ENCODE results near the gene PARP9. TPM values are rescaled to one million over a fixed set of nuclear protein-coding genes. Genes with fewer than 3 reads are reported as not detected.
A peak's percentile ranks its signal among the peaks of the same experiment; 100 is the strongest.

PARP9 gene
- total RNA-seq, 4 donors from 2014 or later, result 8.3 to 13.1 (median 11.2) TPM

DNA sequence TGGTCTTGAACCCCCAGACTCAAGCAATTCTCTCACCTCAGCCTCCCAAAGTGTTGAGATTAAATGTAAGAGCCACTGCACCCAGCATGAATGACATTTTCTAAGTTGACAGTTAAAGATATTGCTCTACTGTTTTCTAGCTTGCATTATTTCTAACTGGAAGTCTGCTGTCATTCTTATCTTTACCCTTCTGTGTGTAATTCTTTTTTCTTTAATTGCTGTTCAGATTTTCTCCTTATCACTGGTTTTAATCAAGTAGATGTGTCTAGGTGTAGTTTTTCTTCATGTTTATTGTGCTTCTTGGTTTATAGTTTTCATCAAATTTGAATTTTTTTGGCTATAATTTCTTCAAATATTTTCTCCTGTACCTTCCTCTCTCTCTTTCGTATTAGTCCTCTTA, 18.3 kb upstream of the PARP9 start:
- H3K4me3 ChIP-seq, result no peak overlapping the region
- no peaks in the 10 kb centered on the region for H3K36me3 ChIP-seq
- peaks cover 4% of the 10 kb centered on the region for H3K4me1 ChIP-seq
- H3K27ac ChIP-seq, result no peak overlapping the region
- peaks cover 20% of the 10 kb centered on the region for H3K9me3 ChIP-seq
- H3K27me3 ChIP-seq, result no peaks in the 10 kb centered on the region
- TF ChIP-seq POLR2A (IDR thresholded peaks at IDR 0.05) (no peak), EP300 (IDR thresholded peaks at IDR 0.05) (no peak), POLR2AphosphoS5 (IDR thresholded peaks at IDR 0.05) (no peak)
- TF ChIP-seq, protein P1, sequence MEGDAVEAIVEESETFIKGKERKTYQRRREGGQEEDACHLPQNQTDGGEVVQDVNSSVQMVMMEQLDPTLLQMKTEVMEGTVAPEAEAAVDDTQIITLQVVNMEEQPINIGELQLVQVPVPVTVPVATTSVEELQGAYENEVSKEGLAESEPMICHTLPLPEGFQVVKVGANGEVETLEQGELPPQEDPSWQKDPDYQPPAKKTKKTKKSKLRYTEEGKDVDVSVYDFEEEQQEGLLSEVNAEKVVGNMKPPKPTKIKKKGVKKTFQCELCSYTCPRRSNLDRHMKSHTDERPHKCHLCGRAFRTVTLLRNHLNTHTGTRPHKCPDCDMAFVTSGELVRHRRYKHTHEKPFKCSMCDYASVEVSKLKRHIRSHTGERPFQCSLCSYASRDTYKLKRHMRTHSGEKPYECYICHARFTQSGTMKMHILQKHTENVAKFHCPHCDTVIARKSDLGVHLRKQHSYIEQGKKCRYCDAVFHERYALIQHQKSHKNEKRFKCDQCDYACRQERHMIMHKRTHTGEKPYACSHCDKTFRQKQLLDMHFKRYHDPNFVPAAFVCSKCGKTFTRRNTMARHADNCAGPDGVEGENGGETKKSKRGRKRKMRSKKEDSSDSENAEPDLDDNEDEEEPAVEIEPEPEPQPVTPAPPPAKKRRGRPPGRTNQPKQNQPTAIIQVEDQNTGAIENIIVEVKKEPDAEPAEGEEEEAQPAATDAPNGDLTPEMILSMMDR (IDR thresholded peaks at IDR 0.05), result no peak
- no peak for DNase-seq (ENCODE audit: low spot score in 2 of 2)
- WGBS, result 96% methylated on average over 1 of the region's 1 CpG

DNA sequence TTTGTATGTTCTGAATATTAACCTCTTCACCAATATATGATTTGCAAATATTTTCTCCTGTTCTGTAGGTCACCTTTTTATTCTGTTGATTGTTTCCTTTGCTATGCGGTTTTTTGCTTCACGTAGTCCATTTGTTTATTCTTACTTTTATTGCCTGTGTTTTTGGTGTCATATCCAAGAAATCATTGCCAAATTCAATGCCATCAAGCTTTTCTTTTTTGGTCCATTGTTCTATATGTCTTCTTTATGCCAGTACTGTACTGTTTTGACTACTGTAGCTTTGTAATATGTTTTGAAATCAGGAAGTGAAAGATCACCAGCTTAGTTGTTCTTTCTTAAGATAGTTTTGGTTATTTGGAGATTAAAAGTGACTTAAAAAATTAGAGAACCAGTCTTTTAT, 17.5 kb upstream of the PARP9 start:
- no peak overlapping the region for H3K27ac ChIP-seq
- H3K36me3 ChIP-seq, result no peaks in the 10 kb centered on the region
- DNase-seq (ENCODE audit: low spot score in 2 of 2), result no peak
- H3K9me3 ChIP-seq, result peaks cover 20% of the 10 kb centered on the region
- WGBS, result 98% methylated on average over 2 of the region's 2 CpGs
- H3K4me1 ChIP-seq, result peaks cover 6% of the 10 kb centered on the region
- H3K27me3 ChIP-seq, result no peaks in the 10 kb centered on the region
- TF ChIP-seq POLR2AphosphoS5 (IDR thresholded peaks at IDR 0.05), result no peak
- TF ChIP-seq, protein P1 (IDR thresholded peaks at IDR 0.05), result no peak
- no peak for TF ChIP-seq POLR2A (IDR thresholded peaks at IDR 0.05)
- TF ChIP-seq EP300 (IDR thresholded peaks at IDR 0.05), result no peak
- H3K4me3 ChIP-seq, result no peak overlapping the region

DNA sequence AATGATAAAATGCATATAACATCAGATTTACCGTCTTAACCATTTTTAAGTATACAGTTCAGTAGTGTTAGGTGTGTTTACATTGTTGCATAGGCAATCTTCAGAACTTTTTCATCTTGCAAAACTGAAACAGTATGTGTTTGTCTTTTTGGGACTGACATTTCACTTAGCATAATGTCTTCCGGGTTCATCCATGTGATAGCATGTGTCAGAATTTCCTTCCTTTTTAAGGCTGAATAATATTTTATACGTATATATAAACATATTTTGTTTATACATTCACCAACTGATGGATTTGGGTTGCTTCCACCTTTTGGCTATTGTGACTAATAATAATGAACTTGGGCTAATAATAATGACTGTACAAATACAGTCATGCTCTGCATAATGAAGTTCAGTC, 16.4 kb upstream of the PARP9 start:
- peaks cover 6% of the 10 kb centered on the region for H3K4me1 ChIP-seq
- TF ChIP-seq EP300 (IDR thresholded peaks at IDR 0.05), result no peak
- TF ChIP-seq, protein P1 (IDR thresholded peaks at IDR 0.05), result no peak
- no peak for TF ChIP-seq POLR2AphosphoS5 (IDR thresholded peaks at IDR 0.05)
- no peak for TF ChIP-seq POLR2A (IDR thresholded peaks at IDR 0.05)
- DNase-seq (ENCODE audit: low spot score in 2 of 2), result no peak
- 81% methylated on average over 3 of the region's 3 CpGs for WGBS
- no peak overlapping the region for H3K4me3 ChIP-seq
- peaks cover 20% of the 10 kb centered on the region for H3K9me3 ChIP-seq
- H3K27me3 ChIP-seq, result no peaks in the 10 kb centered on the region
- no peaks in the 10 kb centered on the region for H3K36me3 ChIP-seq
- no peak overlapping the region for H3K27ac ChIP-seq

DNA sequence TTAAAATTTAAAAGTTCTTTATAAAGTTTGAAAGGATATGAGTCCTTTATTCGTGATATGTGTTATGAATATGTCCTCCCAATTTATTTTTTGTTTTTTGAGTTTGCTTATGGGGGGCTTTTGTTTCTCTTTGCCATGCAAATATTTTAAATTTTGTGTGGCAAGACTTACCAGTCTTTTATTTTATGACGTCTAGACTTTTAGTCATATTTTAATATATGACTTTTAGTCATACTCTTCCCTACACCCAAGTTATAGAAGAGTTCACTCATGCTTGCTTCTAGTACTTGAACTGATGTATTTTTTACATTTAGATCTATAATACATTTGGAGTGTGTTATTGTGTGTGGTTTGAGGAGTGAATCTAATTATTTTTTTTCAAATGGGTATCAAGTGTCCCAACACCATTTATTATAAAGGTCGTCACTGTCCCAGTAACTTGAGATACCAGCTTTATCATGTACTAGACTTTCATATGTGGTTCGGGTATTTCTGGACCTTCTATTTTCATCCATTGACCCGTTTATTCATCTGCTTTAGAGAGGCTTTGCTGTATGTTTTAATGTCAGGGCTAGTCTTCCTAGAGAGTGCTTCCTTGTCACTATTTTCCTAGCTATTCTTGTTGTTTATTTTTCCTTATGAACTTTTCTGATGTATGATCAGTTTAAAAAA, 14.1 kb upstream of the PARP9 start:
- H3K36me3 ChIP-seq, result peaks cover 2% of the 10 kb centered on the region
- peaks cover 12% of the 10 kb centered on the region for H3K9me3 ChIP-seq
- H3K27me3 ChIP-seq, result no peaks in the 10 kb centered on the region
- peaks cover 7% of the 10 kb centered on the region for H3K4me1 ChIP-seq
- WGBS, result 49% methylated on average over 5 of the region's 5 CpGs
- DNase-seq (ENCODE audit: low spot score in 2 of 2), result no peak
- no peak overlapping the region for H3K27ac ChIP-seq
- no peak for TF ChIP-seq POLR2A (IDR thresholded peaks at IDR 0.05)
- TF ChIP-seq, protein P1 (IDR thresholded peaks at IDR 0.05), result no peak
- H3K4me3 ChIP-seq, result peak overlapping the region; percentile 58

DNA sequence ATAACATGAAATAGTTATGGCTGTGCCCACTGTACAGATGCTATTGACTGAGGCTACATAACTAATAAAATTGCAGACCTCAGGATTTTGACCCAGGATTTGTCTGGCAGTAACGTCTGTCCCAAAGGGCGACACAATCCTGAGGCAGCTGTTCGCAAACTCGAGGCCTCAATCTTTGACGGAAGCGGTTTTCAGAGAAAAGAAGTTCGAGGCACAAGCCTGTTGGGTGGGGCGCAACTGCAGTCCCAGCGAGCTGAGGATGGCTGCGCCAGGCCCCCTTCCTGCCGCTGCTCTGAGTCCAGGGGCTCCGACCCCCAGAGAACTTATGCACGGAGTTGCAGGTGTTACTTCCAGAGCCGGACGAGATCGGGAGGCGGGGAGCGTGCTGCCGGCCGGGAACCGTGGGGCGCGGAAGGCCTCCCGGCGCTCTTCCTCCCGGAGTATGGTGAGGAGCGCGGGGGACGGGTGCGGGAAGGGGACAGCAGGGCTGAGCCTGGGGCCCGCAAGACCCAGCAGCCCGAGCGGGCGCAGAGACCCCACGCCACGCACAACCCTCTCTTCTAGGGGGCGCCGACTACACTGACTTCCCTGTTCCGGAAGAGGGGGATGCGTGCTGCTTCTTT, 13.4 kb upstream of the PARP9 start, which contains the start of gene PARP15:
Gene PARP15, plus strand, starts transcription at position 242 of the 623 bp plus-strand sequence. Its CDS starts 18 bp downstream, at position 260.
- peak within 1 kb of the TSS; percentile 10 for H3K27ac ChIP-seq
- WGBS, result 6% methylated on average over 17 of the region's 40 CpGs
- peak within 1 kb of the TSS; percentile 58 for H3K4me3 ChIP-seq
- no peaks in the 10 kb centered on the region for H3K27me3 ChIP-seq
- TF ChIP-seq EP300 (IDR thresholded peaks at IDR 0.05) (no peak), POLR2A (IDR thresholded peaks at IDR 0.05) (no peak), POLR2AphosphoS5 (IDR thresholded peaks at IDR 0.05) (no peak)
- TF ChIP-seq, protein P1 (IDR thresholded peaks at IDR 0.05), result no peak
- no peak for DNase-seq (ENCODE audit: low spot score in 2 of 2)
- H3K36me3 ChIP-seq, result peaks cover 2% of the 10 kb centered on the region
- H3K4me1 ChIP-seq, result peaks cover 11% of the 10 kb centered on the region
- H3K9me3 ChIP-seq, result peaks cover 9% of the 10 kb centered on the region

All from suprapubic skin (tissue), 4 donors.